Peyer's patch (tissue), 4 donors: ENCODE measurements around the gene TEDC1.

Experiments
- CTCF ChIP-seq, 6 experiments: fragments of 450-650 bp in 4 of 6; fragments of 200-600 bp in 2 of 6; sonication (generic) in 1 of 6; IDR thresholded peaks; one replicate each; pipeline ENCODE4 v1.5.1; 2017 to 2019; ENCODE audit warnings: antibody characterized with exemption in 6 of 6, mild to moderate bottlenecking in 3 of 6, moderate library complexity in 1 of 6
- POLR2A ChIP-seq, 2 donors: fragments of 450-650 bp; IDR thresholded peaks; one replicate each; pipeline ENCODE4 v1.5.1; 2017; ENCODE audit warnings: antibody characterized with exemption in 2 of 2, mild to moderate bottlenecking in 2 of 2, moderate library complexity in 2 of 2

GRCh38 chr14:105487449-105487985 lies 3.5 kb upstream of the TEDC1 start:
- no peak for TF ChIP-seq CTCF (IDR thresholded peaks at IDR 0.05)
- TF ChIP-seq POLR2A (IDR thresholded peaks at IDR 0.05) = peak; percentile 2 to 23
